Posterior cingulate gyrus (tissue), 11 donors: ENCODE results near the gene NPIPB8.
"Not testable (repeated sequence)": the region's sequence is repeated elsewhere in the genome, so short reads cannot be mapped to it uniquely, and the experiment has no call there.

Source experiments
- DNase-seq, 10 donors: peaks; one replicate each; pipeline versions ENCODE4 v3.0.0 to v3.0.0-alpha.2; 2020 to 2021; ENCODE audit warnings: mixed read lengths in 3 of 10
- intact Hi-C: fragments of 100-400 bp; cut with DNase I; formaldehyde crosslinking; loops from one replicate; pipeline ENCODE4 v1.15.1; 2023

The NPIPB8 gene

DNA sequence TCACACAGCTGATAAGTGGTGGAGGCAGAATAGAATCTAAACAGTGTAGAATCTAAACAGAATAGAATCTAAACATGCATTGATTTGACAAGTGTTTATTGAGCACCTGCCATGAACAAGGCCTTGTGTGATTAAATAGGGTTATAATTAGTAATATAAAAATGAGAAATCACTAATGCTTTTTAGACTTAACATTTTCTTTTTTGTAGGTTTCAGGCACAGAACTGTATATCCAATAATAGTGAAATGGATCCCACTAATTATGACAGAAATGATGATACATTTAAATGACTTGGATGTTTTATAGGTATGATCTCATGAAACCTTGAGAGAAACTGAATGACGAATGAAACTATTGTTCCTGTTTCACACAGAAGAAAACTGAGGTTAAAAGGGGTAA, at the start of gene NPIPB8:
Gene NPIPB8 (plus strand): TSS at position 301 of the 400 bp plus-strand sequence. CDS start 296 bp downstream, outside the sequence.
- intact Hi-C loops, DNase-seq: not testable (repeated sequence)

DNA sequence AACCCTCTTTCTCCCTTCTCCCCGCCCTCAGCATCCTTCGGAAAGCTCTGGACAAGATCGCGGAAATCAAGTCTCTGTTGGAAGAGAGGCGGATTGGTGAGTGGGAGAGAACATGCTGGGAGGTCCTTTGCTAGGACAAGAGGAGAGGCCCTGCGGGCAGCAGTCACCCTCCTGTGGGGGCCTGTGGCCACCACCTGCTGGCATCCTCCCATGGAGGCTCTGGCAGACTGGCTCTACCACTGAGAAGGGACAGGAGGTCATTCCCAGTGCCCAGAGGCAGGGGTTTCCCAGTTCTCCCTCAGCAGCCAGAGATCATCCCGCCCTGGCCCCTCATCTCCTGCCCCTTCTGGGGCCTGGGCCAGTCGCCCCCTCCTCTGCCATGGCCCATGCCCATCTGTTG, 48.8 kb upstream of the NPIPB8 start:
- intact Hi-C loops, result no loop called here

DNA sequence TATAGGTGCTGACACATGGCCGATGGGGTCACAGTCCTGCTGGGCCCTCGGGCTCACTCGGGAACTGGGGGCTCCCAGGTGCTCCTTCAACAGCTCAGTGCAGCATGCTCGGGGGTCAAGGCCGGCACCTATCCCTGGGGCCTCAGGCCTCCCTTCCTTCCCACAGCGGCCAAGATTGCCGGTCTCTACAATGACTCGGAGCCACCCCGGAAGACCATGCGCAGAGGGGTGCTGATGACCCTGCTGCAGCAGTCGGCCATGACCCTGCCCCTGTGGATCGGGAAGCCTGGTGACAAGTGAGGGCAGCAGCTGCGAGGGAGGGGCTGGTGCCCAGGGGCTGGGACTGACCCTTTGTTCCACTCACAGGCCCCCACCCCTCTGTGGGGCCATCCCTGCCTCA, 47.9 kb upstream of the NPIPB8 start:
- DNase-seq, result peak in 1 of 10 donors; percentile 81
- intact Hi-C loops, result no loop called here

More for the DNA sequence above, 48.8 kb upstream of the NPIPB8 start:
- peak in 1 of 10 donors; percentile 25 for DNase-seq

DNA sequence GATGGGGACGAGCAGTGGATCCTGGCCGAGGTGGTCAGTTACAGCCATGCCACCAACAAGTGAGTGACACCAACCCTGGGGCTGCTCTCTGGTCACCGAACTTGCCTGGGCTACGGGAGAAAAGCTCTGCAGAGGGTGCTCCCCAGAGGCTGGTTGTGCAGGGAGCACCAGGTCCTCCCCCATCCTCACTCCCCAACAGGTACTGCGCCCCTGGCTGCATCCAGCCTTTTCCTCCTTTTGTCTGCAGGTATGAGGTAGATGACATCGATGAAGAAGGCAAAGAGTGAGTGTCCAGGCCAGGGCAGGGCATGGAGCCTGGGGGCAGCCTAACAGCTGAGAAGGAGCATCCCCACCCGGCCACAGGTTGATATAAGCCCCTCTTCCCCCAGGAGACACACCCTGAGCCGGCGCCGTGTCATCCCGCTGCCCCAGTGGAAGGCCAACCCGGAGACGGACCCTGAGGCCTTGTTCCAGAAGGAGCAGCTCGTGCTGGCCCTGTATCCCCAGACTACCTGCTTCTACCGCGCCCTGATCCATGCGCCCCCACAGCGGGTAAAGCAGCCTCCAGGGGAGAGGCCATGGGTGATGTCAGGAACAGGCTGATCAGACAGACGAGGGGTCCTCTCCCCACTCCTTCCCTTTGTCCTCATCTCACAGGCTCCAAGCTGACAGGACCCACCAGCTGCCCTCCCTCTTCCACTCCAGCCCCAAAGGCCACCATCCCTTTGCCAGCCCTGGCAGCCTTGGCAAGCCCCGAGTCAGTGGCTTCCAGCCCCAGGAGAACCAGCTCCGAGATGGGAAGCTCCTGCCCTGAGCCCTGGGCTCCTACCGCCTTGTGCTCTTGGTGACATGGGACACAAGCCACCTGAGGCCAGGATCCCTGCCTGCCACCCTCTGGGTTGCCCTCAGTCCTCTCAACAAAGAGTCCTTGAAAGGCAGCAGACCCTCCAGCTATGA, 47.2 kb upstream of the NPIPB8 start:
- DNase-seq, result peak in 1 of 10 donors; percentile 77
- intact Hi-C loops, result no loop called here

DNA sequence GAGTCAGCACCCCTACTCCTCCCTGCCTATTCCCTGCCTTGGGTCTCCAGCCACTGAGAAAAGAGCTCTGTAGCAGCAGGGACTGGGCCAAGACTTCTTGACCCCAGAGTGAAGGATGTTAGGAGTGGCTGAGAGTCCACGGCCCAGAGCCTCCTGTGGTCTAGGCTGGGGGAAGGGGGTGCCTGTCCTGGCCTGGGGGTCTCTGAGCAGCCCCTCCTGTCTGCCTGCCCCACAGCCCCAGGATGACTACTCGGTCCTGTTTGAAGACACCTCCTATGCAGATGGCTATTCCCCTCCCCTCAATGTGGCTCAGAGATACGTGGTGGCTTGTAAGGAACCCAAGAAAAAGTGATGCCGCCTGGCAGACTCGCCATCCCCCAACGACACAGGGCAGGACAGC, 46.5 kb upstream of the NPIPB8 start:
- peak in 1 of 10 donors; percentile 54 for DNase-seq
- intact Hi-C loops, result no loop called here

DNA sequence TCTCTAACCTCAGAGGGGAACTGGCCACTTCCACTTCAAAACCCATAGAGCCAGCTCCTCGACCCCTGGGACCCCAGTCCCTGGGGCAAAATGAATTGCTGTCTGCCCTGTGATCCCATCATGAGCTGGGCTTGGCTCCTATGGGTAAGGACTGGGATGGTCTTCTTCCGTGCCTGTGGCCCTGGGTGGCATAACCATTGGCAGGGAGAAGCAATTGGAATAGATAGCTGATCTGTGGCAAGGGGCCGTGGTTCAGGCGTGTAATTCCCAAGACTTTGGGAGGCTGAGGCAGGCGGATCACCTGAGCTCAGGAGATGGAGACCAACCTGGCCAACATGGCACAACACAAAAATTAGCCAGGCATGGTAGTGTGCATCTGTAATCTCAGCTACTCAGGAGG, 45.4 kb upstream of the NPIPB8 start:
- intact Hi-C loops, result no loop called here
- peak in 2 of 10 donors; percentile 18 to 61 for DNase-seq

DNA sequence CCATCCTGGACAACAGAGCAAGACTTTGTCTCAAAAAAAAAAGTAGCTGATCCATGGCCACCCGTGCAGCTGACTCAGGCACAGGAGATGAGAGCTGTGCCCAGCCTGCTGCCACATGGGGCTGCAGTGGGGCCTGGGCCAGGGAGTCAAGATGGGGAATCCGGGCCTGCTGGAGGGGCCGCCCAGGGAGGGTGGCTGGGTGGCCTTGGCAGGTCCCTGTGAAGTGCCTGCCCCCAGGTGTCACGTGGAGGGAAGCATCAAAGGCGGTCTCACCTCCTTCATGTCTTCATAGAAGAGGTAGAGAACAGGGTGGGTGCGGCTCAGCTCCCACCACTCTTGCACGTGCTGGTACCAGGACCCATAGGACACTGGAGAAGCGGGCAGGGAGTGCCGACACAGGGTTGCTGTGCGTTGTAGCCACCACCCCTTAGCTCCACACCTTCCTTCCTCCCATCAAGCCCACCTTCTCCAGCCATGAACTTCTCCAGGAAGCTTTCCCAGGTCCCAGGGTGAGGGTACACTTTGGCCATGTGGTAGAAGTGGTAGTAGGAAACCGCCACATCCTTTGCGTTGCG, 44.8 kb upstream of the NPIPB8 start:
- intact Hi-C loops, result no loop called here

DNA sequence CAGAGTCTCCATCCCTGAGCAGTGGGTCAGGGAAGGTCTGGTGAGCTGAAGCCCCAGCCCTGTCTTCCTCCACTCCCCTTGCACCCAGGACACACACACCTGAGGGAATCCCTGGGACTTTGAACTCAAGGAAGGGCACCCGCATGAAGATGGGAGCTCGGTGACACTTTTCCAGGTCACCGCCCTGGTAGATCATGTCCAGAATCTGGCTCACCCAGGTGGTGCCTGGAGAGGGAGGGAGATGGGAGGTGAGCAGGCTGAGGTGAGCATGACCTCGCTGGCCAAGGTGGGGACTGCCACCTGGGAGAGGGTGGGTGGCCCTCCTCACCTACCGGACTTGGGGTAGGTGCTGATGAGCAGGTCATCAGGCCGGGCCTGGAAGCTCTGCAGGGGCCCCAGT, 42.4 kb upstream of the NPIPB8 start:
- DNase-seq, result peak in 2 of 10 donors; percentile 37
- intact Hi-C loops, result not testable (repeated sequence)

More for the DNA sequence above, 44.8 kb upstream of the NPIPB8 start:
- peak in 2 of 10 donors; percentile 57 to 70 for DNase-seq

DNA sequence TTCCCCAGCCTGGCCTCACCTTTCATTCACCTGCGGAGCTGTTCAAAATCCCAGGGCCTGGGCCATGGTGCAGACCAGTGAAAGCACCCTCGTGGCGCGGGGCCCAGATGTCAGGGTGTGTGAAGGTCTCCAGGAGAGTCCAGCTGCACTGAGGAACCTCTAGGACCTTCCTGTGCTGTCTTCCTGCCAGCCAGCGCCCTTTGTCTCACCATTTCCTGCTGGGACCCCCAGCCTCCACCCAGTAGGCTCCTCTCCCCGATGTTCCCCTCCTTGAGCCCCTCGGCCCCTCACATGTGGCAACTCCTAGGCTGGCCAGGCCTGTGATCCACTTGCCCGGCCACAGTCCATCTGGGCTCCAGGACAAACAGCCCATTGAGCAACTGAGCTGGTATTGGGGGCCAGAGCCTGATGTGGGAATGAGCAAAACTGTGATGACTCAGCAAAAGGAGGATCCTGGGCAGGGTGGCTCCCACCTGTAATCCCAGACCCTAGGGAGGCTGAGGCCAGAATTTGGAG, 41.7 kb upstream of the NPIPB8 start:
- intact Hi-C loops, result no loop called here
- DNase-seq, result peak in 2 of 10 donors; percentile 56 to 63

DNA sequence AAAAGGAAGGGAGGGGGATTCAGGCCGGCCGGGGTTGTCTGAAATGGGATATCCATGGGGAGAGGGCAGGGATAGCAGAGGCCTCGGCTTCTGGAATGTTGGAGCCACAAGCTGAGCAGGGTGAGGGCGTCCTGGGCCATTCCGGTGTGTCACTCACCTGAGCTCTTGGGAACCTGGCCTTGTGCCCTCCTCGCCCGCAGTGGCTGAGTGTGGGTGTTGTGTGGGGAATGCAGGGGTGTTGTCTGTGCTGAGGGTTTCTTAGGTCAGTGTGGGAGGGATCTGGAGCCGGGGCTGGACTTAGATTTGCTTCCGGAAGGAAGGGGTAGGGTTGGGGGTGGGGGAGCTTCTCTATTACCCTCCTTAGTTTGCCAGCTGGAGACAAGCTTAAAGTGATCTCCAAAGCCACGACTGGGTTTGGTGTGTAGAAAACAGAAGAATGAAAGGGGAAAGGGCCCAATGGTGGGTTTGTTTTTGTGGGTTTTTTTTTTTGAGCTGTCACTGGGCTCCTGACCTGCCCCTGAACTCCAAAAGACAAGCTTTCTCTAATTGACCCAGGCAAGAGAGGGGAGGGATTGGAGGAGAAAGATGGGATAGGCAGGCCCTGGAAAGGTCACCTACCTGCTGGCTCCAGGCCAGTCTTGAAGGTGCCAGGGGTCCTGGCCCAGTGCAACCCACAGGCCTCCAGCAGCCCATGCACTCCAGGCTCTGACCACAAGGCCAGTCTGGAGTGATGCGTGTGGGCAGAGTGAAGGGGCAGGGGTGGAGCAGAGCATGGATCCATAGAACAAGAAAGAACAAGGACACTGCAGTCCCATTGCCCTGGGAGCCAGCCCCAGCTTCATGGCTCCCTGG, 40.8 kb upstream of the NPIPB8 start, which contains the start of gene SULT1A2:
Gene SULT1A2 (minus strand): TSS at position 211 of the 852 bp plus-strand sequence. CDS start 1,120 bp downstream, outside the sequence.
- intact Hi-C loops, result no loop called here
- DNase-seq, result peak in 2 of 10 donors; percentile 32 to 67

DNA sequence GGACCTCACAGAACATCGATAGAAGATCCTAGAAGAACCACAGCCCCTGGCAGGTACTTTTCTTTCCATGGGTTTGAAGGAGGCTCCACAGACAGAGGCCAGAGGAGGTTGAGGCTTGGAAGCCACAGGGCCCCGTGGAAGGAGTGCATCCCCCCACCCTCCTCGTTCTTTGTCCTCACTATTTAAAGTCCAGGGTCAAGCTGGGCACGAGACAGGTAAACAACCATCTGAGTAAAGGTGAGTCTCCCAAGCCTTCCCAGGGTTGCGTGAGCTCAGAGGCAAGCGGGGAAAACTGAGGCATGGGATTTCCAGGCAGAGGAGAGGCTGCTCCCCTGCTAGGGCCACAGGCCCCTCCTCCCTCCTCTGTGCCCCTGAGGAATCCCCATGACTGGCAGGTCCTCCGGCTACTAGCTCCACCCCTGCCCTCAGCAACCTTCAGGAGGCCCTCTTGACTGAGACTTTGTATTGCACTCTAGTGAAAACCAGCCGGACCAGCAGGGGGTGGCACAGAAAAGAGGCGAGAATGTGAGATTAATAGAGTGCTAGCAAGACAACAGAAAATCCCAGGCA, 40.1 kb upstream of the NPIPB8 start:
- intact Hi-C loops, result no loop called here
- peak in 1 of 10 donors; percentile 51 for DNase-seq

DNA sequence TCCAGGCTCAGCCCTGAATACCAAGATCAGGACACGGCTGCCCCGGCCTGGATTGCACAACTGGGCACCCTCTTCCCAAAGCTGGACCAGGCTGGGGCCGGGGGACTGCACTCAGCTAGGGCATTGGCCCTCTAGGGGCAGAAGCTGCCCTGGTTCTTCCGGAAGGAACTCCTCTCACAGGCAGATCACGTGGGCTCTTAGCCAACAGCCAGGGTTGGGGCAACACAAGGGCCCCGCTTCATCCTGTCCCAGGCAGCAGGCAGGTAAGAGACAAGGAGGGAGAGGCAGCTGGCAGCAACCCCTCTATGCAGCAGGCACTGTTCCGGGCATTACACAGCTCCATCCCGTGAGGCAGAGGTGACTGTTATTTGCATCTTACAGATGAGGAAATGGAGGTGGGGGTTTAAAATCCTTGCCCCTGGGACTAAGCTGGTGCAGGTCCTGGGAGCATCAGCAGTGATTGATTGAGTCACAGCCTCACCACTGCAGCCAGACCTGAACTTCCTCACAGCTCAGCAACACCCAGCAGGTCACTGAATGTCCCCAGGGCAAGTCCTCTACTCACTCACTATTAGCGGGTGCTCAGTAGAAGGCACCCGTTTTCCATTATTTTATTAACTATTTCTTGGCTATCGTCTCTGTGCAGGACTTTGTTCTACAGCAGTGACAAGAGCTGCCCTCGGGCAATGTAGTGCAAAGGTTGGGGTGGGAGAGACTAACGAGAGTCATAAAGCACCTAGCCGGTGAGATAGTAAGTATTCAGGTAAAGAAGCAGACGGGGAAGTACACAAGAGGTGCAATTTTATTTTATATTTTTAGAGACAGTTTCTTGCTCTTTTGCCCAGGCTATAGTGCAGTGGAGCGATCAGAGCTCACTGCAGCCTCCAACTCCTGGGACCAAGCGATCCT, 38.2 kb upstream of the NPIPB8 start:
- intact Hi-C loops, DNase-seq: not testable (repeated sequence)

DNA sequence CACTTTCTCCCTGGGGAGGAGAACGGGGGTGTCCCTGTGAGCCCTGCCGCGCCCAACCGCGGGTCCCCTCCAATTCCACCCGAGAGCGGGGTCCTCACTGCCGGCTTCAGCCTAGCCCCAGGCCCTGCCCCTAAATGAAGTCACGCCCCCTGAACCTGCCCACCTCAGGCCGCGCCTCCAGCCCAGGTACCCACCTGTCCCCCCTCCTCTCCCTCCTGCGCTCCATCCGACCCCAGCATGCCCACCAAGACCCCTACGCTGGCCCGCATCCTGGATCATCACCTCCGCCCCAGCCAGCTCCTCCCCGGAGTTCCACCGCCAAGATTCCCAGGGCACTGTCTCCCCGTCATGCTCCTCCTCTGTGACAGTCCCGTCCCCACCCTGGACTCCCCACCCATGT, 36.9 kb upstream of the NPIPB8 start:
- intact Hi-C loops, result not testable (repeated sequence)
- peak in 3 of 10 donors; percentile 35 to 46 (median 36) for DNase-seq

DNA sequence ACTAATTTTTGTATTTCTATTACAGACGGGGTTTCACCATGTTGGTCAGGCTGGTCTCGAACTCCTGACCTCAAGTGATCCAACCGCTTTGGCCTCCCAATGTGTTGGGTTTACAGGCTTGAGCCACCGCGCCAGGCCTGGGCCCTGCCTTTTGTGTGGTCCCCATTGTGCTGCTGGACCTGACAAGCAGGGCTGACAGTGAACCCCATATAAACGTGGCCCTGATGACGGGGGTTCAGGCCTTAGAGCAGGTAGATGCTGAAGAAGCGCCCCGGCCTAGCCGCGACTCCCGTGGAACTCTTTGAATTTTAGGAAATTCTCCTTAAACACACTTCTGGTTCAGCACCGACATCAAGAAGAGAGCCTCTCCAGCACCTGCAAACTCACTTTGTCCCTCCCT, 36.3 kb upstream of the NPIPB8 start:
- intact Hi-C loops, result not testable (repeated sequence)
- DNase-seq, result peak in 3 of 10 donors; percentile 62 to 73 (median 66)

DNA sequence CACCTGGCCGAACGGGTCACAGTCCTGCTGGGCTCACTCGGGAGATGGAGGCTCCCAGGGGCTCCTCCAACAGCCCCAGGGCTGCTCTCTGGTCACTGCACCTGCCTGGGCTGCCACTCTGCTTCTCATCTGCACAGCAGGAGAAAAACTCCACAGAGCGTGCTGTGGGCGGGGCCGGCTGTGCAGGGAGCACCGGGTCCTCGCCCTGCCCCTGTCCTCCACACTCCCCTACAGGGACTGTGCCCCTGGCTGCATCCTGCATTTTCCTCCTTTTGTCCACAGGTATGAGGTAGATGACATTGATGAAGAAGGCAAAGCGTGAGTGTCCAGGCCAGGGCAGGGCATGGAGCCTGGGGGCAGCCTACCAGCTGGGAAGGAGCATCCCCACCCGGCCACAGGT, 35.8 kb upstream of the NPIPB8 start:
- intact Hi-C loops, result not testable (repeated sequence)
- DNase-seq, result peak in 2 of 10 donors; percentile 39

DNA sequence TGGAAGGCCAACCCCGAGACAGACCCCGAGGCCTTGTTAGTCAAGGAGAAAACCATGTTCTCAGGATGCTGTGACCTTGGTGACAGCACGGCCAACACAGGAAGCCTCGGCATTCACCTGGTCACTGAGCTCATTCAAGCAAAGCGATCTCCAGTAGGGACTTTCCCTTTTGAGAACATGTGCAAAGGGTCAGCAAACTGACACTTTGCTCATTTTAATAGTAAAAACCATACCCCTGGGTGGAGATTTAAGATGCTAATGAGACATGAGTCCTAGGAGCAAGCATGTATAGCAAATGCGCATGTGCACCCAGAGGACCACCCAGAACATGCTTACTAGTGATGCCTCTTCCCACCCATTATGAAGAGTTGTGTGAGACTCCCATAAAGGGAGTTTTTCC, 35.3 kb upstream of the NPIPB8 start:
- DNase-seq, result peak in 2 of 10 donors; percentile 10 to 16

DNA sequence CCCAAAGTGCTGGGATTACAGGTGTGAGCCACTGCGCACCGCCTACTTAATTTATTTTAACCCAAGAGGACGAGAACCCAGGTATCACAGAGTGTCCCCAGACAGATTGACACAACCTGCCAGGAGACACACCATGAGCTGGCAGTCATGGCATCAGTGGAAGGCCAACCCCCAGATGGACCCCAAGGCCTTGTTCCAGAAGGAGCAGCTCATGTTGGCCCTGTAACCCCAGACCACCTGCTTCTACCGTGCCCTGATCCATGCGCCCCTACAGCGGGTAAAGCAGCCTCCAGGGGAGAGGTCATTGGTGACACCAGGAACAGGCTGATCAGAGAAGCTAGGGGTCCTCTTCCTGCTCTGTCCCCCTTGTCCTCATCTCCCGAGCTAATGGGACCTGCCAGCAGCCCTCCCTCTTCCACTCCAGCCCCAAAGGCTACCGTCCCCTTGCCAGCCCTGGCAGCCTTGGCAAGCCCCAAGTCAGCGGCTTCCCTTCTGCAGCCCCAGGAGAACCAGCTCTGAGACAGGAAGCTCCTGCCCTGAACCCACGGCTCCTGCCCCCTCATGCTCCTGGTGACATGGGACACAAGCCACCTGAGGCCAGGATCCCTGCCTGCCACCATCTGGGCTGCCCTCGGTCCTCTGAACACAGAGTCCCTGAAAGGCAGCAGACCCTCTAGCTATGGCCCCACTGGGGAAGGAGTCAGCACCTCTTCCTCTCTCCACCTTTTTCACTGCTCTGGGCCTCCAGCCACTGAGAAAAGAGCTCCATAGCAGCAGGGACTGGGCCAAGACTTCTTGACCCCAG, 34.3 kb upstream of the NPIPB8 start:
- intact Hi-C loops, result no loop called here

More for the DNA sequence above, 35.3 kb upstream of the NPIPB8 start:
- intact Hi-C loops, result no loop called here

DNA sequence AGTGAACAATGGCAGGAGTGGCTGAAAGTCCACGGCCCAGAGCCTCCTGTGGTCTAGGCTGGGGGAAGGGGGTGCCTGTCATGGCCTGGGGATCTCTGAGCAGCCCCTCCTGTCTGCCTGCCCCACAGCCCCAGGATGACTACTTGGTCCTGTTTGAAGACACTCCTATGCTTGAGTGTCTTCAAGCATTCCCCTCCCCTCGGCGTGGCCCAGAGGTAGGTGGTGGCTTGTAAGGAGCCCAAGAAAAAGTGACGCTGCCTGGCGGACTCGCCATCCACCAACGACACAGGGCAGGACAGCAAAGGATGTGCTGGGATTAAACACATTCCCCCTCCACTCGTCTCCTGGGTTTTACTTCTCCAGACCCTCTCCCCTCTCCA, 33.7 kb upstream of the NPIPB8 start:
- DNase-seq, result peak in 3 of 10 donors; percentile 15 to 40 (median 24)
- intact Hi-C loops, result no loop called here

More for the DNA sequence above, 34.3 kb upstream of the NPIPB8 start:
- peak in 3 of 10 donors; percentile 47 to 66 (median 57) for DNase-seq
